Colonic mucosa (tissue), 4 donors: ENCODE results near the gene CARHSP1. TPM values are rescaled to one million over a fixed set of nuclear protein-coding genes. Genes with fewer than 3 reads are reported as not detected.

Source experiments
- DNase-seq: peaks from one replicate; pipeline ENCODE4 v3.0.0-alpha.2; 2020
- H3K27ac ChIP-seq: fragments of 200-600 bp; one replicate; pipeline ENCODE4 v1.8.0; 2021
- H3K27me3 ChIP-seq: fragments of 200-600 bp; one replicate; pipeline ENCODE4 v1.8.0; 2021
- H3K36me3 ChIP-seq: fragments of 200-600 bp; one replicate; pipeline ENCODE4 v1.8.0; 2021
- H3K4me1 ChIP-seq: fragments of 200-600 bp; one replicate; pipeline ENCODE4 v1.8.0; 2021; ENCODE audit warnings: mild to moderate bottlenecking
- H3K4me3 ChIP-seq: fragments of 200-600 bp; one replicate; pipeline ENCODE4 v1.8.0; 2021
- H3K9ac ChIP-seq, 2 donors: one replicate each; pipeline ENCODE4 v1.7.0; 2013; ENCODE audit warnings: control low read depth in 2 of 2, low read depth in 2 of 2, low read length in 2 of 2
- H3K9me3 ChIP-seq: fragments of 200-600 bp; one replicate; pipeline ENCODE4 v1.8.0; 2021
- CTCF ChIP-seq: fragments of 200-600 bp; IDR thresholded peaks from one replicate; pipeline ENCODE4 v1.8.0; 2022; ENCODE audit warnings: antibody characterized with exemption, mild to moderate bottlenecking
- intact Hi-C: fragments of 100-400 bp; cut with DNase I; formaldehyde crosslinking; loops from one replicate; pipeline ENCODE4 v1.14.1; 2022
- total RNA-seq, 2 donors: library from RNA; stranded (reverse); fragmentation: NEBNext Ultra II Directional in 1 of 2; extraction: Animal tissue kit (Norgen Biotek cat#: 25700) in 1 of 2; gene quantifications; one replicate each; pipeline ENCODE4 v1.2.1, GENCODE V29; 2021
- donor health status: healthy.
- donor health status: DM: no; HTN: no; CAD: no.
- donor health status: DM: no; HTN: no; CAD: no.

Gene CARHSP1
- total RNA-seq, 2 donors from 2014 or later: 75.7 to 77.9 TPM

GRCh38 chr16:8818504-8819270, 50.1 kb downstream of the CARHSP1 start:
- Histone ChIP-seq H3K36me3 (peaks cover 24% of the 10 kb centered on the region), H3K27me3 (no peaks in the 10 kb centered on the region), H3K4me3 (no peak overlapping the region), H3K27ac (no peak overlapping the region), H3K4me1 (no peaks in the 10 kb centered on the region), H3K9me3 (no peaks in the 10 kb centered on the region), H3K9ac (no peak overlapping the region)
- intact Hi-C loops: no loop called here
- no peak for DNase-seq
- TF ChIP-seq CTCF: no peak

- intact Hi-C loops: no loop called here
- H3K27me3 ChIP-seq: no peaks in the 10 kb centered on the region
- no peak overlapping the region for H3K4me3 ChIP-seq
- DNase-seq: no peak
- peaks cover 24% of the 10 kb centered on the region for H3K36me3 ChIP-seq
- no peaks in the 10 kb centered on the region for H3K4me1 ChIP-seq
- H3K9me3 ChIP-seq: no peaks in the 10 kb centered on the region
- no peak overlapping the region for H3K9ac ChIP-seq
- TF ChIP-seq CTCF: no peak
- H3K27ac ChIP-seq: no peak overlapping the region
Observed at GRCh38 chr16:8816967-8817655, 51.7 kb downstream of the CARHSP1 start.

- no peak overlapping the region for H3K9ac ChIP-seq
- H3K4me1 ChIP-seq: no peaks in the 10 kb centered on the region
- TF ChIP-seq CTCF: no peak
- H3K36me3 ChIP-seq: peaks cover 32% of the 10 kb centered on the region
- H3K27me3 ChIP-seq: no peaks in the 10 kb centered on the region
- DNase-seq: no peak
- H3K4me3 ChIP-seq: no peak overlapping the region
- intact Hi-C loops: no loop called here
- H3K9me3 ChIP-seq: no peaks in the 10 kb centered on the region
- H3K27ac ChIP-seq: no peak overlapping the region
Observed at GRCh38 chr16:8814095-8814806, 54.6 kb downstream of the CARHSP1 start.

- intact Hi-C loops: no loop called here
- Histone ChIP-seq H3K9ac (no peak overlapping the region), H3K9me3 (no peaks in the 10 kb centered on the region), H3K36me3 (peaks cover 33% of the 10 kb centered on the region), H3K4me3 (no peak overlapping the region), H3K27ac (no peak overlapping the region), H3K4me1 (no peaks in the 10 kb centered on the region), H3K27me3 (no peaks in the 10 kb centered on the region)
- no peak for DNase-seq
- TF ChIP-seq CTCF: no peak
Observed at GRCh38 chr16:8812162-8812843, 56.5 kb downstream of the CARHSP1 start.
